ENCODE measurements around the gene ST6GALNAC5.
"Not testable (repeated sequence)": the region's sequence is repeated elsewhere in the genome, so short reads cannot be mapped to it uniquely, and the experiment has no call there.

Gene ST6GALNAC5

DNA sequence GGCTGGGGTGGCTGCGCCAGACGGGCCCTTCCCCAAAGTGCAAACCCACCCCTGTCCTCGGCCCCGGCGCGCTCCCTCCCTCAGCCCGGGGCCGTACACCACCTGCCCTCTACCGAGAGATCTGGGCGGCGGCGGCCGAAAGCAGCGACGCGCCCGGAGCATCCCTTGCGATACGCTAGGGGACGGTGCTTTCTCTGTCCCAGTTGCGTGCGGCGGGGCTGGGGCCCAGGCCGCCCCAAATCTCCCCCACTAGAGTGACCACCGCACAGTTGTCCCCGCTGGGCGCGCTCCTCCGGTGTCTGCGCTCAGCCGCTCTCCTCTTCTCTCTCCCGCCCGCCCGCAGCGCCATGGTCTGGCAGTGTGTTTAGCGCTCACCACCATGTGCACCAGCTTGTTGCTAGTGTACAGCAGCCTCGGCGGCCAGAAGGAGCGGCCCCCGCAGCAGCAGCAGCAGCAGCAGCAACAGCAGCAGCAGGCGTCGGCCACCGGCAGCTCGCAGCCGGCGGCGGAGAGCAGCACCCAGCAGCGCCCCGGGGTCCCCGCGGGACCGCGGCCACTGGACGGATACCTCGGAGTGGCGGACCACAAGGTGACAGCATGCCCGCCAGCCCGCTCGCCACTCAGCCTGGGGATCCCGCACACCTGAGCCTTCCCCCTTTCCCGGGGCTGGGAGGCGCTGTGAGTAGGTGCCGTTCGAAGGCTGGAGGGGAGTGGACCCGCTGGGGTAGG lies 1.0 kb downstream of the ST6GALNAC5 start:
- no peak for DNase-seq

DNA sequence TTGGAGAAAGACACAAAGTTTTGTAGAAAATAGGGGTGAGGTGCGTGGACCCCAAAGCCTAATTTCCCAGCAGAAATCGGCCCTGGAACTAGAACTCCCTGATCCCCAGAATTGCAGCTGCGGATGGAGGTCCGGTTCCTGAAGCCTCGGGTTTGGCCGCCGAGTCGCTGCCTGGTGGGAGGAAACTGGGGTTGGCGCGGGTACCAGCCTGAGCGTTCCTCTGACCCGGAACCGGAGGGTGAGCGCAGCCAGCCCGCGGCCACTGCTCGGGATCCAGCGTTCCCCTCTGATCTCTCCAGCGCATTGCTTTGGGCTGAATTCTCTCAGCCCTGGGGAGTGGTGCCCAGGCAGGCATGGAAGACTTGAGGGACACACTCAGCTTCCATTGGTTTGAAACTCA lies 1.6 kb downstream of the ST6GALNAC5 start:
- DNase-seq: no peak

DNA sequence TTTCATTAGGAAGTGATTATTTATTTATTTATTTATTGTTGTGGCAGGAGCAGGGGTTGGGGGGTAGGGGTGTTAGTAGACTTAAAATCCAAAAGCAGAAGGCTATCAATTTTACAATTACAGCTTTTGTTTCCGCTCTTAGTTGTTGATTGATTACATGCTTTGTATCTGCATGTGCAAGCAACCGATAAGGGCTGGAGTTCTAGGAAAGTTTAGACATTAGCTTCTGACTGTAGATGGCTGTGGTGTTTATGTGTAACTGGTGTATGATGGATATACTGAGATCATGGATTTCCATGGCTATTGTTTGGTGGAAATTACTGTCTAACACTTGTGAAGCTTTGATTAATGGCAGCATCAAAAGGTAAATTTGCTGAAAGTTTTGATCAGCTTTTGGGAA lies 2.8 kb downstream of the ST6GALNAC5 start:
- no peak for DNase-seq

DNA sequence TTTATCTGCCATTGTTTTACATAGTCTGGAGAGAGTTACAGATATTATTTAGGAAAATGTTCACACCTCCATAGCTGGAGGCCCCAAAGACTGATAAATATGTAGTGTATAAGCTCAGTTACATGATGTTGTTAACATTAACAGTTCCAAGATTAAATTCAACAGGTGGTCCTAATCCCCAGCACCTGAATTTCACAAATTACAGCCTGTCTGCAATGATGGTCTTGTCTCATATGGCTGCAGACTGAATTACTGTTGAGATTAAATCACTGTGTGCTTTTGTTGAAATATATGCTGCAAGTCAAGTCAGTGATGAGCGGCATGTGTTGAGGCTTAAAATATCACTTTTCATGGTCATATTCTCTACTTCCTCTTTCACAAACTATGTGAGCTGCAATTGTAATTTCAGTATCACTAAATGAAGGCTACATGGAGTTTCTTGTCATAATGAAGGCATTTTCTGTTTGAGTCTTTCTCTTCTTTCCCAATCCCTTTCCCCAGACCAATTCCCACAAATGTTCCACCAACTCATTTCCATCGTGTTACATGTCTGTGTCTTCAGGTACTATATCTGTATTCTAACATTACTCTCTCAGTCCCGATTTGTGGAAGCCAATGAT lies 4.2 kb downstream of the ST6GALNAC5 start:
- no peak for DNase-seq

DNA sequence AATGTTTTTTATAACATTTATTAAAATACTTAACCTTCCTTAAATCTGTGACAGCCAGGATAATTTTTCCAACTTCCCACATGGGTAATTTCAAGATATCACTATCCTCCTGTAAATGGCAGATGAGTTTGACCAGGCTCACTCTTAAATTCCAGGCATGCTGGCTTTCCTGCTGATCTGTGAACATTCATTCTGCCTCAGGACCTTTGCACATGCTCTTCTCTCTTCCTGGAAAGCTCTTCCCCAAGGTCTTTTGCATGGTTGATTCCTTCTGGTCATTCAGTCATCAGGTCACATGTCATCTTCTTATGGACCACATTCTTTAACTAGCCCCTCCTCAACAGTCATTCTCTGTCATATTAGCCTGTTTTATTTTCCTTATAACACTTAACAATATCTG lies 5.7 kb downstream of the ST6GALNAC5 start:
- DNase-seq: no peak

DNA sequence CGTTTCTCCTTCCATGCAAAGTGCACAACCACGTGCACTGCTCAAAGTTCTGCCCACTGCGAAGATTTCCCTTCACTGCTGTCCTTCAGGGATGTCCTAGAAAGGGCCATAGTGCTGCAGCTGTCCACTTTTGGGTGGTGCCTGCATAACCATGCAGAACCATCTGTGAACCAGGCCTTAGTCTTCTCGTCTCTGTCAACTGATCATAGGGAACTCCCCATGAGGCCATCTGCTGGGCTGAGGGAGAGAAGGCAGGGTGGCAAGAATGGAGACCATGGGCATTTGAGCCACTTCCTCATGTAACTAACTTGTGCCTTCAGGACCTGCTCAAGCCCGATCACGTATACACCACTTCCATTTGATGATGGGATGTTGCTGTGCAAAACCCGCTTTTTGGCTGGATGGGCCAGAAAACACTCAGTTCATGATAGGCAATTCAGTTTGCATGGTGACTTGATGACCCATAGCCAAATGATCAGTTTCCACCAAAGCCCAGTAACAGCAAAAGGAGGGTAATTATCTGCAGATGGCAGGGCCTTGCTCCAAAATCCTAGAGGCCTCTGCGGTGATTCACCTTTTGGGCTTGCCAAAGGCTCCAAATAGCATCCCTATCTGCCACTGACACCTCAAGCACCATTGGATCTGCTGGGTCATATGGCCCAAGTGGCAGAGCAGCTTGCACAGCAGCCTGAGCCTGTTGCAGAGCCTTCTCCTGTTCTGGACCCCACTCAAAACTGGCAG lies 9.5 kb downstream of the ST6GALNAC5 start:
- DNase-seq: no peak

DNA sequence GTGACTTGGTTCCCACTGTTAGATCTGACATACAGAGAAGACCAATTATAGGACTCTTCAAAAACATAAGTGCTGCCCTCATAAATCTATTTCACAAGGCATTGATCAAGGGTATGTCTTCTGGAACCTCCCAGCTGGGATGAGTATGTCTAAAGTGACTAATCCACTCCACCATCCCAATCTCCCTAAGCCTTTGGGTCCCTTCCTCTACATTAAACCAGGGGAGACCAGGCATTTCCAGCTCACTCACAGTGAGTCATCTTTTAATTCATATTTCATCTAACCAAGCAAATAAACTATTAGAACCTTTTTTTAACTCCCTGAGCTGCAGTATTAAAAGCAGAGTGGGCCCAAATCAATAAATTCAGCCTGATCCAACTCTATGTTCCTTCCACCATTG lies 11.7 kb downstream of the ST6GALNAC5 start:
- DNase-seq: not testable (repeated sequence)

DNA sequence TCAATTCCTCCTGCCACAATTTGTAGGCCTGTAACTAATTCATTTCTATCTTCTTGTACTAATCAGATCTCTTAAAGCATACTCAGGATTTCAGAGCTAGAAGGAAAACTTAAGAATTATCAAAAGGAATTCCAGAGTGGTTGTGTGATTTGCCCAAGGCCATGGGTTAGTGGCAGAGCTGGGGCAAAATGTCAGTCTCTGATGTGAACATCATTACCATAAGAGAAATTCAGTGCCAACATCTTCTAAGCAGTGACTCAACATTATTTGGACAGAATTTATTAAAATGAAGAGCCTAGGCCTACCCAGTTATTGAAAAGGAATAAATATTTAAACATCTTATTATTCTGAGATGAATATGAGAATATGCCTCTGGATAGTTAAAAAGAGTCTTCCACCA lies 14.5 kb downstream of the ST6GALNAC5 start:
- DNase-seq: no peak

DNA sequence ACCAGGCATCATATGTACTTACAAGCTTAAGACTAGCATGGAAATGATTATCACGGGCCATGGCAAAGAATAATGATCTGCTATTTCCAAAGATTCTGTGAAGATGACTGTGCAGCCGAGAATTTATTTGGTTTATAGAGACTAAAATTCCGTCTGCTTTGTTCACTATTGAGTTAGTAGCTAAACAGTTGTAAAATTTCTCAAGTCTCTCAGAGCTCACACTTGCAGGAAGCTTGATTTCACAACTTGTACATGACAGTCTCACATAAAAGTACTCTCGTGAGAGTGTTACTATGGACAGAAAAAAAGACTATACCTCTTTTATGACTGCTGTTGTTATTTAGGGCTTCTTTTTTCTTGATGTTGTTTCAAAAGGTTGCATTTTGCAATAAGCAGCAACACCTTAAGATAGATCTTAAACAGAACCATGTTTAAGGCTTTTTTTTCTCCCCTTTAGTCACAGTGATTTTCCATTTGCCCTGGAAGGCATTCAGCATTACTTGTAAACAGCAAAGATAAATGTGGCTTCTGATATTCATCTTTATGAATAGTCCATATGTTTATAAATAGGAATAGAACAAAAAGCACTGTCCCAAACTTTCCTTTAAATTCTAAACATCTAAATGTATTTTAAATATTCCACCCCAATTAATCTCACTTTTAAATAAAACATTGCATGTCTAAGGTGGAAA lies 24.8 kb downstream of the ST6GALNAC5 start:
- no peak for DNase-seq

DNA sequence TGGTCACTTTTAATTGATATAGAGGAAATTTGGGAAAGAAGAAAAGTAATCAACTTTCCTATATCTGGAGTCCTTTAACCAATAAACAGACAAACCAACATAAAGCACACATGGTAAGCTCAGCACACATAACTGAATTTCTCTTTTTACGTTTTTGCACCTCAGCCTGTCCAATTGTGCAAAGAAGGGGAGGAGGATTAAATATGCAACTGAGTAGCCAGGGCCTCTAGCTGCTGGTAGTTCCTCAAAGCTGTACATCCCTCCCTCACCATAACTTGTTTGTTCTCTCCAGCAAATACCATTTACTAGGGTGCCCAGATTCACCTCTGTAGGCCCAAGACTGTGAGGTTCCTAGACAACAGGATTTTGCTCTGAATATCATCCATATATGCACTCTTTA lies 25.4 kb downstream of the ST6GALNAC5 start:
- DNase-seq: no peak

DNA sequence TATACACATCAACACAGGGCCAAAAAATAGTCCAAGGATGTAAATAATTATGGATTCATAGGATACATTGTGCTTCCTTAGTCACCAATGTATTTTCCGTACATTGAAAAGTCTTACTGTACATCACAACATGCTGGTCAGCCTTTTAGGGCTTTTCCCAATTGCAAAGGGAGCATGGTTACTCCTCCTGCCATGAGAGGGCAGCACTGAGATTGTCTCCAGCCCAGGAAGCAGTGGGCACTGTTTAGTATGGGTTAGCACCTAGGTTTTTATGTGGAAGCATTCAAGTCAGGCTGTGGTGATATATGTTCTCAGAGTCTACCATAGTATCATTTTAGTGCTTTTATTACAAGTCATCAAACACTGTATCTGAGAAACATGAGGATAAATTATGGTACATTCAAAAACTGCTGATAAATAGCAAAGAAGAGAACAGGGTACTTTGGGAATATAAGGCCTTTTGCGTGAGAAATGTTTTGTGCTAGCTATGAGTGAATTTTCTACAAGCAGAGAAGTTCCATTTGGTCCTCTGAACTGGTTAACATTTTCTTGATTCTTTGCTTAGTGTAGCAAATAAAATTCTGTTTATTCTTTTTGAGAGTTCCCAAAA lies 34.0 kb downstream of the ST6GALNAC5 start:
- DNase-seq: peak; percentile 13

DNA sequence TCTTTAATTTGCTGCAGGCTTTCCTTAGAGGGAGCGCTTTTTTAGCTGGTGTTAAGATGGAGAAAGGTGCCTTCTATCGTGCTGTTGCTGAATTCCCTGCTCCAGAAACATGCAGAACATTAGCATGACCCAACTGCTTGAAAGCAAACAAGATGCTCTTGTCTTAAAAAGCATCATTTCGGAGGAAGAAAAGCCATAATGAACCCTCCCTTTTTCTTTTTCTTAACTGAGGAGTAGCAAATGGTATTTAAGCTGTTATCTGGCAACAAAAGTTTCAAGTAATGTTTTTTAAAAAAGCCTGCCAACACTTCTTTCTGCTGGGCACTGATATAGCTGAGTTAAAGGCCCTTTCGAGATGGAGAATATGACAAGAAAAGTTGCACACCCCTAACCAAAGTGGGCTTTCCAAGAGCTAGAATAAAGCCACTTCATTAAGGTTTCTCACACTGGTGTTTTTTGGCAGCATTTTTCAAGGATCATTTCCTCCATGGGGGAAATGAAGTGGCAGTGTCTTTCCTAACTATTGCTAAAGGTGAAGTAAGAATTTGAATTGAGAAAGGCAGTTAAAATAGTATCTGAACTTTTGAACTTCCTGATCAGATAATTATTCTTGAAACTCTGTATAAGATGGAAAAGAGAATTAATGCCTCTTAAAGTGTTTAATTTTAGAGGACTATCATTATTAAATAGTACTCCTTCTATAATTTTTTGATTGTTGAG lies 38.8 kb downstream of the ST6GALNAC5 start:
- no peak for DNase-seq

DNA sequence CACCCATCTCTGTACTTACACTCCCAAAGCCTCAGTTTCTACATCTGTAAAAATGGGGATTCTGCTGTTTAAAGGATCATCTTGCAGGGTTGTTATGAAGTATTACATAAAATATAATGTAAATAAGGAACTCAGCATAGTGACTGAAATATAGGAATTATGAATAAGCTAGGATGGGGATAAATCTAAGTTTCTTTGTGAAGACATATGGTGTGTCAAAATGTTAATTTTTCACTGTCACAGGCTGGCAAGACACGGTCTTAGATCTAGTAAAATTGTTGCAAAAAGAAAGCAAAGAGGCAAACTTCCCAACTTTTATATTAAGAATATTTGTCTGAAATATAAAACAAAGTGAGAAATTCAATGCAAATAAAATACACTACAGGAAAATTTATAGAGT lies 42.0 kb downstream of the ST6GALNAC5 start:
- DNase-seq: no peak

DNA sequence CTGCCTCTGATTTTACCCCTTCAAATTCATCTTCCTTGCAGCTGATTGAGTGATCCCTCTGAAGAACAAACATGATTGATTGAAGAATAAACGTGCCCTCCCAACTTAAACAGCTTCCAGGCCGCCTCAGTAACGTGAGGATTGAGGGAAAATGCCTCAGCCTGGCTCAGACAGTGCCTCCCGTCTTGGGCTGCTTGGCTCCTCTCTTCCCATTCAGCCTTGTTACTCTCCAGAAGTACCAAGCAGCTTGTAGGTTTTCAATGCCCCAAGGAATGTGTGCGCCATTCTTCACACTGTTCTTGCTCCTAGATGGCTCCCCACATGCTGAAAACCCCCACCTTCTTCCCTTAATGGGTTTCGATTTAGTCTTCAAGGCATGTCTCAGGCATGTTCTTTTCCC lies 51.8 kb downstream of the ST6GALNAC5 start:
- DNase-seq: no peak

DNA sequence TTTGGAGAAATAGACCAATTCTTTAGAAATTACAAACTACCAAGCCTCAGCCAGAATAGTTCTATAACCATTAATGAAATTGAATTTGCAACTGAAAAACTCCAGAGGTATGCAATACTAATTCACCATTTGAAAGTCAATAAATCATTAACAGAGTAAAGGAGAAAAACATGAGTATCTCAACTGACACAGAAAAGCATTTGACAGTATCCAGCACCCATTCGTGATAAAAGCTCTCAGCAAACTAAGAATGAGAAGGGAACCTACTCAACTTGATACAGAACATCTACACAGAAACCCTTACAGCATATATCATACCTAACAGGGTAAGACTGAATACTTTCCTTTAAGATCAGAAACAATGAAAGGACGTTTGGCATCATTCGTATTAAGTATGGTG lies 54.3 kb downstream of the ST6GALNAC5 start:
- DNase-seq: no peak

DNA sequence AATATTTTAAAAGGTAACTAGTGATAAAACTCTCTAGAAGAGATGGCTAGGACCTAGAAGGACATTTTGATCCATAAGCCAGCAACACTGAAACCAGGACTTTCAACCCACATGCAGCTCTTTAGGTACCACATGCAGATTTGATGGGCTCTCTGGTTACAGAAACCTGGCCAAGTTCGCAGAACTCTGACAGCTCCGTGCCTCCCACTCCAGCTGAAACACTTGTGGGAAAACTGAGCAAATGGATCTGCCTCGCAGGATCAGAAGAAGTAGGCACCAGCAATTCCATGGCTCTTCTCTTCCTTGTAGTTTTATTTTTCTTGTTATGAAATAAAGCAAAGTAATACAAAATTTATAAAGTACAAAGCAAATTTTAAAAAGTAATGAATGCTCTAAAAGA lies 58.5 kb downstream of the ST6GALNAC5 start:
- DNase-seq: no peak

DNA sequence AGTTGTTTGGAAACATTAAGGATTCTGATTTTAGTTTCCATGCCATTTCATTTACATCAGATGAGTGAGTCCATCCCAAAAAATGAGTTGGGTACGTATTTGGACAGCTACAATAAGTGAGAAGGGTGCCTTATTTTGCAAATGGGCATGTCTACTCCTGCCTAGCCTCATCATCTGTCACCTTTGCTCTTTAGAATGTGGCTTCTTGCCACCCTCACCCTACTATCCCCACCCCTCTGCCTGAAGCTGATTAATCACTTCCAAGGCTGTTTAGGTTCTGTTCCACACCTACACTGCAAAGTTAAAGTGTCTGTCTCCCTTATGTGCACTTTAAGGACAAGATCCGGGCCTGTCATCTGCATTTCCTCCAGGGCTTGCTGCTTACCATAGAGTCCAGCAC lies 61.2 kb downstream of the ST6GALNAC5 start:
- DNase-seq: no peak

DNA sequence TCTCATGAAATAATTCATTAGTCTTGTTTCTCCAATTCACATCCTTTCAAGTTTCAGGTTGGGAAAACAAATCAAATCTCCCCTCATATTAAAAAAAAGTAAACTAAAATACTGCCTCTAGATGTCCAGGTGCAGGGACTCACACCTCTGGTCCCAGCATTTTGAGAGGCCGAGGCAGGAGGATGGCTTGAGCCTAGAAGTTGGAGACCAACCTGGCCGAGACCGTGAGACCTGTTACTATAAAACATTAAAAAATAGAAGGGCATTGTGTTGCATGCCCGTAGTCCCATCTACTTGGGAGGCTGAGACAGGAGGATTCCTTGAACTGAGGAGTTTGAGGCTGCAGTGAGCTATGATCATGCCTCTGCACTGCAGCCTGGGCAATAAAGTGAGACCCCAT lies 61.9 kb downstream of the ST6GALNAC5 start:
- DNase-seq: no peak

DNA sequence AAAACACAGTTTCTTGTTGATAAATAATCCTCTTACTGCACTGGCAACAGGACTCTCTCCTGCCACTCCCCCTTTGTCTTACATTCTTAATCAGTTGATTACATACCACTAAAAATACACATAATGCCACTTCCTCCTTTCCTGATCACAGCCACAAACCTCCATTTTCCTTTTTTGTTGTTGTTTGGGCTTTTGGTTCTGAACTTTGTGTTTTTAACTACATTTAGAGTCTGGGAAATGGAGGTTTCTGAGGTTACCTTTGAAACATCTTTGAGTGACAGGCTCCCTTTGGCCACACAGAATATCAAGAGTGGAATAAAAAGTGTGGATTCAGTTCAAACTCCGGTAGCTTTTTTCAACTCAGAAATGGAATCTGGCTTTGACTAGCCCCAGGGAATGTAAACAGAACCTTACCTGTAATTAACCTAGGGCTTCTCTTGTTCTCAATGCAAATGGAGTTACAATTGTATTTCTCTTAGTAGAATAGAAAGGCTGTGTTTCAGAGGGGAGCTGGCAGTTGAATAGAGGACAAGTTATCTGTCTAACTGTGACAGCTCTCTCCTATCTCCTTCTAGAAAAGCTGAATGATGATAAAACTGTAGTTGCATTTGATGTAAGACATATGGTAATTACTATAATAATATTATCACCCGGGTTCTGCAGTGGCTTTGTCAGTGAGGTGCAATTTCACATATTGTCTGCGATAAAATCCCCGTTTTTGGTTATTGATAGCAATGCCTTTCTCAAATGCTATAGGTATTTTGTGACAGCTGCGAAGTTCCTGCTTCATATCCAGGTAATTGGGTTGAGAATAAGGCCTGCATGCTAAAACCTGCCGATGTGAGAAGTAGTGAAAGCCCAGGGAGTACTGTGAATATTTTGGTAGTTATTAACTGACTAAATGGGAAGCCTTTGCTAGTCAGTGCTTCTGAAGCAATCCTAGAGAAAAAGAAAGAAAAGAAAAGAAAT lies 66.9 kb downstream of the ST6GALNAC5 start:
- DNase-seq: no peak

DNA sequence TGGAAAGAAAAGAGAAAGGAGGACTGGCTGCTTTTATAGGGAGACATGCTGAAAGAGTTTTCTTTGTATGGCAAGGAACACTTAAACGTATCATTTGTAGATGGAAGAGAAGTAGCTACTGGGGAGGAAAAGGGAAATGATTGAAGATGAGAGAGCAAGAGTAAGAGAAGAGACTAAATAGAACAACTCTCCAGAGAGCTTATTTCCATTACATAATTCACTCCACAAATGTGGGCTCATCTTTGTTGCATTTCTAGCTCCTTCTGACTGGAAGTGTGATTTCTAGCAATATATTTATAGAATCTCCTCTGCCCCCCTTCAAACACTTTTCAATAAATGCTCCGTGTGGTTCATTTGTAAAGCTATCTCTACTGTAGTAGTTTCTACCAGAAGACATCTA lies 71.0 kb downstream of the ST6GALNAC5 start:
- DNase-seq: no peak

Measured in CD4-positive, alpha-beta T cell treated with Interferon gamma for 1 hour (primary cell).